HepG2 (cell line): ENCODE data around the gene ADI1. TPM values are rescaled to one million over a fixed set of nuclear protein-coding genes. Genes with fewer than 3 reads are reported as not detected.

Source experiments
- CBX2 ChIP-seq, 2 experiments: fragments of 200-600 bp in 1 of 2; sonication (generic); formaldehyde crosslinking in 1 of 2; IDR thresholded peaks; 2 replicates each; pipeline versions ENCODE4 v1.7.0 to v1.8.1; 2018 to 2022; ENCODE audit warnings: low read depth in 2 of 2, low read length in 1 of 2, mild to moderate bottlenecking in 1 of 2, missing genetic modification reagents in 1 of 2
- FIP1L1 ChIP-seq: fragments of 200-400 bp; formaldehyde crosslinking; IDR thresholded peaks from 2 replicates; pipeline ENCODE4 v1.6.1; 2018; ENCODE audit warnings: low read depth, mild to moderate bottlenecking, low read length, moderate library complexity, borderline replicate concordance; ENCODE audit not compliant: insufficient read depth
- GRHL1 ChIP-seq: sonication (generic); formaldehyde crosslinking; conservative IDR thresholded peaks from 2 replicates; pipeline ENCODE4 v1.8.0; 2022; ENCODE audit warnings: missing genetic modification reagents
- HIVEP1 ChIP-seq: sonication (generic); formaldehyde crosslinking; IDR thresholded peaks from 2 replicates; pipeline ENCODE4 v1.4.0; 2020; ENCODE audit warnings: mild to moderate bottlenecking, missing genetic modification reagents
- HNRNPH1 ChIP-seq: fragments of 200-400 bp; formaldehyde crosslinking; optimal IDR thresholded peaks from 2 replicates; pipeline ENCODE3; 2017; ENCODE audit warnings: mild to moderate bottlenecking, low read depth, low read length
- KDM3A ChIP-seq: IDR thresholded peaks from 2 replicates; pipeline ENCODE4 v1.6.1; 2018; ENCODE audit warnings: low read depth, missing compliant biosample characterization
- KMT2B ChIP-seq: IDR thresholded peaks from 2 replicates; pipeline ENCODE4 v1.6.1; 2016; ENCODE audit warnings: missing genetic modification reagents, missing compliant biosample characterization
- NR3C1 ChIP-seq: sonication (generic); formaldehyde crosslinking; IDR thresholded peaks from 2 replicates; pipeline ENCODE4 v1.4.0; 2020; ENCODE audit warnings: missing genetic modification reagents
- POGZ ChIP-seq: sonication (generic); formaldehyde crosslinking; IDR thresholded peaks from 2 replicates; pipeline ENCODE4 v1.4.0; 2020; ENCODE audit warnings: mild to moderate bottlenecking, missing genetic modification reagents
- RORA ChIP-seq: sonication (generic); formaldehyde crosslinking; IDR thresholded peaks from 2 replicates; pipeline ENCODE4 v1.5.0; 2020; ENCODE audit warnings: mild to moderate bottlenecking, missing genetic modification reagents, moderate library complexity
- SOX13 ChIP-seq, 3 experiments: fragments of 450-650 bp in 1 of 3; sonication (generic) in 1 of 3; formaldehyde crosslinking in 1 of 3; IDR thresholded peaks in 2 of 3; conservative IDR thresholded peaks in 1 of 3; 2 replicates each; pipeline versions ENCODE4 v1.5.0 to v1.6.1; 2016 to 2020; ENCODE audit warnings: antibody characterized with exemption in 1 of 3, mild to moderate bottlenecking in 1 of 3, missing compliant biosample characterization in 1 of 3, missing genetic modification reagents in 1 of 3, moderate library complexity in 1 of 3
- SP140L ChIP-seq: sonication (generic); formaldehyde crosslinking; IDR thresholded peaks from 2 replicates; pipeline ENCODE4 v1.4.0; 2020; ENCODE audit warnings: missing genetic modification reagents, borderline replicate concordance
- U2AF2 ChIP-seq: fragments of 200-400 bp; formaldehyde crosslinking; IDR thresholded peaks from 2 replicates; pipeline ENCODE4 v1.6.1; 2017; ENCODE audit warnings: low read depth, mild to moderate bottlenecking, low read length
- ZFP41 ChIP-seq: sonication (generic); formaldehyde crosslinking; IDR thresholded peaks from 2 replicates; pipeline ENCODE4 v1.4.0; 2020; ENCODE audit warnings: mild to moderate bottlenecking, missing genetic modification reagents, borderline replicate concordance
- ZFP90 ChIP-seq: sonication (generic); formaldehyde crosslinking; IDR thresholded peaks from 2 replicates; pipeline ENCODE4 v1.8.0; 2022; ENCODE audit warnings: missing genetic modification reagents, mild to moderate bottlenecking, inconsistent platforms, borderline replicate concordance
- ZNF207 ChIP-seq: fragments of 450-650 bp; IDR thresholded peaks from 2 replicates; pipeline ENCODE4 v1.6.1; 2016; ENCODE audit warnings: antibody characterized with exemption, borderline replicate concordance
- ZNF225 ChIP-seq: sonication (generic); formaldehyde crosslinking; IDR thresholded peaks from 2 replicates; pipeline ENCODE4 v1.4.0; 2020; ENCODE audit warnings: mild to moderate bottlenecking, missing genetic modification reagents
- ZNF547 ChIP-seq: sonication (generic); formaldehyde crosslinking; IDR thresholded peaks from 2 replicates; pipeline ENCODE4 v1.5.1; 2020; ENCODE audit warnings: mild to moderate bottlenecking, missing genetic modification reagents
- ZNF75D ChIP-seq: sonication (generic); formaldehyde crosslinking; IDR thresholded peaks from 2 replicates; pipeline ENCODE4 v1.8.1; 2023; ENCODE audit warnings: missing genetic modification reagents, mild to moderate bottlenecking, borderline replicate concordance
- ZNF878 ChIP-seq: sonication (generic); formaldehyde crosslinking; IDR thresholded peaks from 2 replicates; pipeline ENCODE4 v1.8.1; 2023; ENCODE audit warnings: mild to moderate bottlenecking, missing genetic modification reagents, moderate library complexity
- ZNF879 ChIP-seq: sonication (generic); formaldehyde crosslinking; IDR thresholded peaks from 2 replicates; pipeline ENCODE4 v1.8.1; 2023; ENCODE audit warnings: missing genetic modification reagents
- polyA plus RNA-seq, 8 experiments: library from polyadenylated mRNA; depleted of rRNA in 3 of 8; stranded (reverse) in 7 of 8; unstranded in 1 of 8; fragments of >200 nt; fragmentation: Illumina TruSeq in 4 of 8; extraction: Trizol in 4 of 8; gene quantifications; 2 replicates each; pipeline versions ENCODE4 v1.2.1 to v1.2.3, GENCODE V29; 2011 to 2016; ENCODE audit warnings: low read depth in 4 of 8, missing spikeins in 1 of 8, mixed read lengths in 1 of 8; ENCODE audit not compliant: insufficient read depth in 1 of 8
- total RNA-seq, 5 experiments: library from RNA; depleted of rRNA; stranded (reverse); fragments of >200 nt; fragmentation: Illumina TruSeq; extraction: Trizol; gene quantifications; 2 replicates each; pipeline ENCODE4 v1.2.3, GENCODE V29; 2016; ENCODE audit warnings: low read depth in 1 of 5
- TF ChIP-seq, protein P1 (sequence below): sonication (generic); formaldehyde crosslinking; IDR thresholded peaks from 2 replicates; pipeline ENCODE4 v1.5.1; 2020; ENCODE audit warnings: missing genetic modification reagents, mild to moderate bottlenecking, borderline replicate concordance
- TF ChIP-seq, protein P2 (sequence below): sonication (generic); formaldehyde crosslinking; IDR thresholded peaks from 2 replicates; pipeline ENCODE4 v1.4.0; 2020; ENCODE audit warnings: missing genetic modification reagents

ADI1 gene
- total and polyA plus RNA-seq, 2 of the 13 experiments (the other 11 are each of a cell fraction or from before 2014, with no cell fraction given) = 28.7 to 123 TPM

GRCh38 chr2:3519255-3520205 lies at the start of gene ADI1 (continued):
- TF ChIP-seq CBX2 (IDR thresholded peaks at IDR 0.05; ENCODE audit: low read depth, low read length) = no peak
- TF ChIP-seq CBX2 (CRISPR knock-in tag; IDR thresholded peaks at IDR 0.05; ENCODE audit: low read depth) = 0 out of 2 replicates have a peak, but pooled peaks have one; percentile 42
- peak; percentile 18; the same call in 1 of the 2 replicates for TF ChIP-seq ZNF879
- TF ChIP-seq, protein P1, sequence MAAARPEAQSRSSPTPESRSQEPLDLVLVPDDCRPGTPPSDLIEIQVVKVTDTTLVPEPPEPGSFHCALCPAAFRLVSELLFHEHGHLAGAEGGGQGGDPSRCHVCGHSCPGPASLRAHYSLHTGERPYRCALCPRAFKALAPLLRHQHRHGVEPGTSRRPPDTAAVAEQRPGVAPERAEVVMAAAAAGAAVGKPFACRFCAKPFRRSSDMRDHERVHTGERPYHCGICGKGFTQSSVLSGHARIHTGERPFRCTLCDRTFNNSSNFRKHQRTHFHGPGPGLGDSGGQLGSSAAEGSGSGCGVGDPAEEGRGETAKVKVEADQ (CRISPR knock-in tag) = peak; percentile 86
- peak; percentile 86 for TF ChIP-seq HIVEP1 (CRISPR knock-in tag)
- no peak for TF ChIP-seq NR3C1
- peak; percentile 91; the same call in 1 of the 2 replicates for TF ChIP-seq KDM3A (CRISPR knock-in tag)
- no peak for TF ChIP-seq U2AF2
- TF ChIP-seq KMT2B = peak; percentile 57; the same call in 1 of the 2 replicates
- no peak; the same call in 1 of the 2 replicates for TF ChIP-seq FIP1L1
- TF ChIP-seq ZNF225 = peak; percentile 69
- peak; percentile 92; the same call in 1 of the 2 replicates for TF ChIP-seq ZFP41 (CRISPR knock-in tag)
- no peak for TF ChIP-seq RORA (CRISPR knock-in tag)
- no peak for TF ChIP-seq GRHL1 (CRISPR knock-in tag)
- TF ChIP-seq SOX13 (IDR thresholded peaks at IDR 0.05) = no peak
- peak in 1 of 2 experiments; percentile 47; a peak in 2 of 4 replicates for TF ChIP-seq SOX13 (CRISPR knock-in tag; conservative IDR thresholded peaks at IDR 0.05 in 1 of 2, IDR thresholded peaks at IDR 0.05 in 1 of 2)
- TF ChIP-seq, protein P2, sequence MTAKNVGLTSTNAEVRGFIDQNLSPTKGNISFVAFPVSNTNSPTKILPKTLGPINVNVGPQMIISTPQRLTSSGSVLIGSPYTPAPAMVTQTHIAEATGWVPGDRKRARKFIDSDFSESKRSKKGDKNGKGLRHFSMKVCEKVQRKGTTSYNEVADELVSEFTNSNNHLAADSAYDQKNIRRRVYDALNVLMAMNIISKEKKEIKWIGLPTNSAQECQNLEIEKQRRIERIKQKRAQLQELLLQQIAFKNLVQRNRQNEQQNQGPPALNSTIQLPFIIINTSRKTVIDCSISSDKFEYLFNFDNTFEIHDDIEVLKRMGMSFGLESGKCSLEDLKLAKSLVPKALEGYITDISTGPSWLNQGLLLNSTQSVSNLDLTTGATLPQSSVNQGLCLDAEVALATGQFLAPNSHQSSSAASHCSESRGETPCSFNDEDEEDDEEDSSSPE = peak; percentile 91
- TF ChIP-seq ZNF547 (CRISPR knock-in tag) = peak; percentile 98
- no peak; the same call in 1 of the 2 replicates for TF ChIP-seq ZFP90 (CRISPR knock-in tag)
- peak; percentile 97; the same call in 1 of the 2 replicates for TF ChIP-seq SP140L (CRISPR knock-in tag)
- peak; percentile 85; the same call in 1 of the 2 replicates for TF ChIP-seq ZNF75D (CRISPR knock-in tag)
- peak; percentile 93 for TF ChIP-seq ZNF878 (CRISPR knock-in tag)
- TF ChIP-seq ZNF207 = no peak
- TF ChIP-seq POGZ = peak; percentile 76
- TF ChIP-seq HNRNPH1 = peak; percentile 39
